HG03432 (cell line): Measurements from ENCODE around the gene SLC6A13.
"Not testable (repeated sequence)": the region's sequence is repeated elsewhere in the genome, so short reads cannot be mapped to it uniquely, and the experiment has no call there.

Experiments
- ATAC-seq: cut with Tn5 transposase; IDR thresholded peaks from one replicate; pipeline ENCODE4 v1.9.1; 2021; ENCODE audit warnings: mild to moderate bottlenecking, moderate library complexity; ENCODE audit not compliant: unreplicated experiment

Gene SLC6A13

GRCh38 chr12:262817-263216 is at the start of gene SLC6A13:
Gene SLC6A13, minus strand, starts transcription at chr12:262836. Its CDS starts 2,784 bp downstream, at chr12:260052.
- ATAC-seq: no peak

- no peak for ATAC-seq
These were observed 45.9 kb upstream of the SLC6A13 start for GRCh38 chr12:308511-308910.

GRCh38 chr12:307406-307805 is 44.8 kb upstream of the SLC6A13 start:
- ATAC-seq: no peak

- no peak for ATAC-seq
These were observed 42.2 kb upstream of the SLC6A13 start for GRCh38 chr12:304805-305204.

GRCh38 chr12:302766-303165 is 40.1 kb upstream of the SLC6A13 start:
- ATAC-seq: not testable (repeated sequence)

- ATAC-seq: not testable (repeated sequence)
These were observed 37.5 kb upstream of the SLC6A13 start for GRCh38 chr12:300166-300565.

- not testable (repeated sequence) for ATAC-seq
These were observed 36.9 kb upstream of the SLC6A13 start for GRCh38 chr12:299511-299910.

- not testable (repeated sequence) for ATAC-seq
These were observed 35.4 kb upstream of the SLC6A13 start for GRCh38 chr12:298059-298458.

- no peak for ATAC-seq
These were observed 32.5 kb upstream of the SLC6A13 start for GRCh38 chr12:295132-295531.

- ATAC-seq: no peak
These were observed 30.6 kb upstream of the SLC6A13 start for GRCh38 chr12:293199-293598.

GRCh38 chr12:292186-292585 is 29.6 kb upstream of the SLC6A13 start:
- no peak for ATAC-seq

- no peak for ATAC-seq
These were observed 28.6 kb upstream of the SLC6A13 start for GRCh38 chr12:291153-291723.

GRCh38 chr12:288687-289086 is 26.1 kb upstream of the SLC6A13 start:
- ATAC-seq: no peak

GRCh38 chr12:286531-287300 is 24.1 kb upstream of the SLC6A13 start:
- no peak for ATAC-seq

- ATAC-seq: no peak
These were observed 15.4 kb upstream of the SLC6A13 start for GRCh38 chr12:278046-278445.

GRCh38 chr12:275812-276211 is 13.2 kb upstream of the SLC6A13 start:
- ATAC-seq: no peak

GRCh38 chr12:273382-273781 is 10.7 kb upstream of the SLC6A13 start:
- no peak for ATAC-seq

- no peak for ATAC-seq
These were observed 10.3 kb upstream of the SLC6A13 start for GRCh38 chr12:272942-273341.

- no peak for ATAC-seq
These were observed 8.5 kb upstream of the SLC6A13 start for GRCh38 chr12:271161-271560.

GRCh38 chr12:269191-269590 is 6.6 kb upstream of the SLC6A13 start:
- ATAC-seq: no peak

- no peak for ATAC-seq
These were observed 5.8 kb upstream of the SLC6A13 start for GRCh38 chr12:268483-268840.

- no peak for ATAC-seq
These were observed 5.2 kb upstream of the SLC6A13 start for GRCh38 chr12:267581-268482.
